Loucy (cell line): ENCODE data around the gene ODF2L.

ENCODE experiments used
- EZH2phosphoT487 ChIP-seq: fragments of 200-600 bp; IDR thresholded peaks from 2 replicates; pipeline ENCODE4 v1.6.1; 2018; ENCODE audit warnings: antibody characterized with exemption, mild to moderate bottlenecking, moderate library complexity, borderline replicate concordance
- TF ChIP-seq, protein P1 (sequence below): fragments of 200-600 bp; sonication (generic); conservative IDR thresholded peaks from 2 replicates; pipeline ENCODE4 v1.5.1; 2014; ENCODE audit warnings: mild to moderate bottlenecking, antibody characterized with exemption, low read length

GRCh38 chr1:86335916-86336315 lies 60.2 kb downstream of the ODF2L start:
- TF ChIP-seq, protein P1, sequence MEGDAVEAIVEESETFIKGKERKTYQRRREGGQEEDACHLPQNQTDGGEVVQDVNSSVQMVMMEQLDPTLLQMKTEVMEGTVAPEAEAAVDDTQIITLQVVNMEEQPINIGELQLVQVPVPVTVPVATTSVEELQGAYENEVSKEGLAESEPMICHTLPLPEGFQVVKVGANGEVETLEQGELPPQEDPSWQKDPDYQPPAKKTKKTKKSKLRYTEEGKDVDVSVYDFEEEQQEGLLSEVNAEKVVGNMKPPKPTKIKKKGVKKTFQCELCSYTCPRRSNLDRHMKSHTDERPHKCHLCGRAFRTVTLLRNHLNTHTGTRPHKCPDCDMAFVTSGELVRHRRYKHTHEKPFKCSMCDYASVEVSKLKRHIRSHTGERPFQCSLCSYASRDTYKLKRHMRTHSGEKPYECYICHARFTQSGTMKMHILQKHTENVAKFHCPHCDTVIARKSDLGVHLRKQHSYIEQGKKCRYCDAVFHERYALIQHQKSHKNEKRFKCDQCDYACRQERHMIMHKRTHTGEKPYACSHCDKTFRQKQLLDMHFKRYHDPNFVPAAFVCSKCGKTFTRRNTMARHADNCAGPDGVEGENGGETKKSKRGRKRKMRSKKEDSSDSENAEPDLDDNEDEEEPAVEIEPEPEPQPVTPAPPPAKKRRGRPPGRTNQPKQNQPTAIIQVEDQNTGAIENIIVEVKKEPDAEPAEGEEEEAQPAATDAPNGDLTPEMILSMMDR, result no peak
- no peak for TF ChIP-seq EZH2phosphoT487
